ENCODE data around the gene GNAL.
"Not testable (repeated sequence)": the region's sequence is repeated elsewhere in the genome, so short reads cannot be mapped to it uniquely, and the experiment has no call there.

Gene GNAL

DNA sequence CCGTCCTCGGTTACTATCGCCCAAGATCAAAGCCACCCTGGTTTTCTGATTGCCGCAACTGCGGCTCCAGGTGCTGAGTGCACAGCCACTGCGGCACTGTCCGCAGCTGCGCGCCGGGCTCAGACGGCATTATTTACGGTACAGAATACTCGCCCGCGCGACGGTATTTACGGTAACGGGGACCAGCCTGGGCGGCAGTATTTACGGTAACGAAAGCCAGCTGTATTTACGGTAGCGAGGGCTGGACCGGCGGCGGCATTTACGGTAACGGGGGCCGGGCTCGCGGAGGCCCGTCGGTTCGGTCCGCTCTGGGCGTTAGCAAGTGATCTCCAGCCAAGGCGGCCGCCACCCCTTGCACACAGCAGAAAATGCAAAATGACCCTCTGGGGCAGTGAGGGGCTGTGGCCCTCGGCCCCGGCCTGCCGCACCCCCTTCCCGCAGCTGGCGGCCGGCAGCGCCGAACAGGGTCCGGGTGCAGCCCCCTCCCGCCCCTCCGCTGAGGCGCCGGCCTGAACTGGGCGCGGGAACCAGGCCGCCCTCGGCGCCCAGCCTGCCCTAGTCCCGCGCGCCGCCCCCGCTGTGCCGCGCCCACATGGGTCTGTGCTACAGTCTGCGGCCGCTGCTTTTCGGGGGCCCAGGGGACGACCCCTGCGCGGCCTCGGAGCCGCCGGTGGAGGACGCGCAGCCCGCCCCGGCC, at the start of gene GNAL:
TSS of gene GNAL (plus strand) at position 293 of the 697 bp plus-strand sequence. CDS start at position 593, 300 bp downstream.
- peak; percentile 7 for DNase-seq

DNA sequence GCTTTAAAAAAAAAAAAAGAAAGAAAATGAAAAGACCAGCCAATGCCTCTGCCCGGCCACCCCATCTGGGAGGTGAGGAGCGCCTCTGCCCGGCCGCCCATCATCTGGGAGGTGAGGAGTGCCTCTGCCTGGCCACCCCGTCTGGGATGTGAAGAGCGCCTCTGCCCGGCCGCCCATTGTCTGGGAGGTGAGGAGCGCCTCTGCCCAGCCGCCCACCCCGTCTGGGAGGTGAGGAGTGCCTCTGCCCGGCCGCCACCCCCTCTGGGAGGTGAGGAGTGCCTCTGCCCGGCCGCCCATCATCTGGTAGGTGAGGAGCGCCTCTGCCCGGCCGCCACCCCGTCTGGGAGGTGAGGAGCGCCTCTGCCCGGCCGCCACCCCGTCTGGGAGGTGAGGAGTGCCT, 41.8 kb upstream of the GNAL start:
- DNase-seq = not testable (repeated sequence)

DNA sequence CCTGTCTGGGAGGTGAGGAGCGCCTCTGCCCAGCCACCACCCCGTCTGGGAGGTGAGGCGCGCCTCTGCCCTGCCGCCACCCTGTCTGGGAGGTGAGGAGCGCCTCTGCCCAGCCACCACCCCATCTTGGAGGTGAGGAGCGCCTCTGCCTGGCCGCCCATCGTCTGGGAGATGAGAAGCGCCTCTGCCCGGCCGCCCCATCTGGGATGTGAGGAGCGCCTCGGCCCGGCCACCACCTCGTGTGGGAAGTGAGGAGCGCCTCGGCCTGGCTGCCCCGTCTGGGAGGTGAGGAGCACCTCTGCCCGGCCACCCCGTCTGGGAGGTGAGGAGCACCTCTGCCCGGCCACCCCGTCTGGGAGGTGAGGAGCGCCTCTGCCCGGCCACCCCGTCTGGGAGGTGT, 41.3 kb upstream of the GNAL start:
- DNase-seq = not testable (repeated sequence)

DNA sequence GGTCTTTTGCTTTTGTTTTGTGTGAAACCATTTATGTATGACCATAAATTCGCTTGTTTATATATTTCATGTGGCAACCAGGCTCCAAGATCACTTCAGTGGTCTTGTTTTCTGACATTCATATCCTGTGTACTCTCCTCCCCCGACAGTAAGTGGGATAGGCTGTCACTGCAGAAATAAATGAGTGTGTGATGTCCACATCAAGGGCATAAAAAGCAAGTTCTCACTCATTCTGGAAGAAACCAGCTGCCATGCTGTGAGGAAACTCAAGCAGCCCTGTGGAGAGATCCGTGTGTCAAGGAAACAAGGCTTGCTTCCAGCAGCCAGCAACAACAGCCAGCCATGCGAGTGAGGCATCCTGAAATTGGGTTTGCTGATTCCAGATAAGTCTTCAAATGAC, 39.2 kb upstream of the GNAL start:
- no peak for DNase-seq

DNA sequence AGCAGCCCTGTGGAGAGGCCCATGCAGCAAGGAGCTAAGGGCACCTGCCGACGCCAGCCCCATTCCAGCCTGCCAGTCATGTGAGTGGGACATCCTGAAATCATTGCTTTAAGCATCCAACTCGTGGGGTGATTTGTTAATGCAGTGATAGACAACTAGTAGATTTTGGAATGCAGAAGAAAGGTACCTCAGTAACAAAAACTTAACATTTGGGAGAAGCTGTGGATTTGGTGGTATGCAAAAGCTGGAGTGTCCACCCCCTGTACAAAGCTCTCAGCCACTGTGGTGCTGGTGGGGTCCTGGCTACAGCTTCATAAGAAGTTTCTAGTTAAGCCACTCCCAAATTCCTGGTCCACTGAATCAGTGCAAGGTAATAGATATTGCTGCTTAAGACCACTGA, 37.2 kb upstream of the GNAL start:
- no peak for DNase-seq

DNA sequence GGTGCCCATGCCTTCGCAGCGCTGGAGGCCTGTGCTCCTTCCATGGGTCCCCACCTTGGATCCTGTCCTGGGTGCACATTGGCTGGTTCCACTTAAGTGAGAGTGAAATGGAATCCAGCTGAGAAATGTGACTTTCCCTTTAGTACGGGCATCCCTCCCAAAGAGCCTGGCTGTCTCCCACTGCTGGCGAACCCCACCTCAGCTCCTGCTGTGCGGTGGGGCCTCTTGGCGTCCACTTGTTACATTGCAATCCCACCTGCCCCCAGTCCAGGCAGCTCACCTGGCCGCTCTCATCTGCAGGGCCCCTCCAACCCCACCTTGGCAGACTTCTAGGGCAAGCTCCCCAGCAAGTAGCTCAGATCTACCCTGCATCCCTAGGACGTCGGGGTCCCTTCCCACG, 35.5 kb upstream of the GNAL start:
- DNase-seq = no peak

DNA sequence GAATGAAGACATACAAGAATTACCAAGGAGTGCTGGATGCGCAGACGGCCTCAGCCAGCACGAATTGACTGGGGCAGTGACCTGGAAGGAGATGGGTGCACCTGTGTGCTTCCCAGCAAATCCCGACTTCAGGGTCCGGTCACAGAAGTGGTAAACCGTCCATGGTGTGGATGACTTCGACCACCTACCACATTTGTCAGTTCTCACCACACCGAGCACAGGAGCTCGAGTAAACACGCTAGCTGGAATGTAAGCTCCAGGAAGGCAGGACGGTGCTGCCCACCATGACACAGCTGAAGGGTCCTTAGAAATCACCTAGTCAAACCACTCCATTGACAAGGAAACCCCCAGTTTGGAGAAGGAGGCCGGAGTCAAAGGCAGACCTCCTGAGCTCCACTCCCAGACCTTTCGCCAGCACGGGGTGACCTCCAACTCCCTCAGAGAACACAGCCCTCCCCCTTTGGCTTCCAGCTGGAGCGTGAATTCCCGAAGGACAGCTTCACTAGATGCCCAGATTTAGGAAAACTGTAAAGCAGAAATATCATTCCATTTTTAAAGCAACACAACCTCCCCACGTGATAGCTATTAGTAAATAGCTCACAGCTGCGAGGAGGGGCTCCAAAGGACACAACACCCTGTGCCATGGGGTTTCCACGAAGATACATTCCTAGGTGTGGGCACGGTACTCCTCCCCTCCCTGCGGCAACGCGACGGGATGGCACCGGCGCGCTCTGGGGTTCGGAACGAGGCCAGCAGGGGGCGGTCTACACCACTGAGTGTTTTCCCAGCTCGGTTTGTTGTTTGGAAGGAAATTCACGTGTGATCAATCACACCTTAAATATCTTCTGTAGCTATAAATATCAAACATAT, 34.1 kb upstream of the GNAL start:
- DNase-seq = peak; percentile 11

DNA sequence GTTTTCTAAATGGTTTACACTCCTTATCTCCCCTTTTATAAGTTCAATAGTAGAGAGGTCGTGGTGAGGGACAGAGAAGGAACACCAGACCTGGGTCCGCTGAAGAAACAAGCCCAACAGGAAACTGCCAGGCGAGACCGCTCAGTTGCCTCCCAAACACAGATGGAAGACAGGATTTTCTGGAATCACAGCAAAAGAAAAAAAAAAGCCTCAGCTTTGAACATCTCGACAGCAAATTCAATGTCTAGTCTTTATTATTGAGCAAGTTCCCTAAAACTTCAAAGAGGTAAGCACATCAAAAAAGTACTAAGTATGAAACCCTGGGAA, 33.5 kb upstream of the GNAL start:
- no peak for DNase-seq

DNA sequence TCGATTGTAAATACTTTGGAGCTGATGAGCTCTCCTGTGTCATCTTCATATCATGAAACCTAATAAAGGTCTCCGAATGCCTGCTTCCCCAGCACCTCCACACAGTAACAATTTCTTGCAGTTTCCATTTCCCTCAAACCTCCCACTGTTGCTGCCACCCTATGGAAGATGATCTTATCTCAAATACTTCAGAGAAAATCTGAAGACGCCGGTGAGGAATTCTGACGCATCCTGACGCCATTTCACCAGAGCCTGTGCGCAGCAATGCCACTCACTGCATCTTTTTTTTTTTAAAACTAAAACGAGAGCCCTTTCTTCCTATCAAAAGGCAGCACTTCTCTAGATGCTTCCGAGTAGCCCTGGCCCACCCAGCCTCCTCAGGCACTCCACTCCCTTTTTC, 31.9 kb upstream of the GNAL start:
- DNase-seq = no peak

DNA sequence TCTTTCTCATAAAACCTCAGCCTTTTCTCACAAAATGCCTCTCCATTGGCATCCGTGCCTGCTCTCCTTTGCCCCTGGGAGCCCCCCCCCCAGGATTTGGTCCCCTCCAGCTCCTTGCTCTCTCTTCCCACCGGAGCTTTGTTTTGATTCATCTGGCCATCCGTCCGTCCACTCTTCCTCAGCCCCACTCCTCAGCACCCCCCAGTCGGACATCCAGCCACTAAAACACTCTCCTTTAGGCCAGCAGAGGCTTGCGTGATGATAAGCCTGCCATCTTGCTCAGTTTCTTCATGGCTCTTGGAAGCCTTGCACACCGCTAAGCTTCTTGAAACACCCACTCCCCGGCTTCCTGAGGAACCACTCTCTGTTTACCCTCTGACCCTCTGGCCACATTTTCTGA, 31.5 kb upstream of the GNAL start:
- DNase-seq = no peak

DNA sequence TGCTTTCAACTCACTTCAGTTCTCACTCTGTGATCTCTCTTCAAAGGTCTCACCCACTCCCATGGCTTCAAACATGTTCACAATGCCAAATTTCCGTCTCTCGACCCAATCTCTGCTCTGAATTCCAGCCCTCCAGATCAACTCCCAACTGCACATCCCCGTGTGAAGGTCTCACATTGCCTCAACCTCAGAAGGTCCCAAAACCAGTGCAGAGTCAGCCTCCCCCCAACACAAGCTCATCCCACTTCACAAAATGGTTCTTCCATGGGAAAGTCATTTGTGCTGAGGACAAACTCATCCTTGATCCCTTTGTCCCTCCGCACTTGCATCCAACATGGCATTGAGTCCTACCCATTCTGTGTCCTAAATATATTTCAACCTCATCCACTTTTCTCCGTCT, 31.0 kb upstream of the GNAL start:
- DNase-seq = no peak

DNA sequence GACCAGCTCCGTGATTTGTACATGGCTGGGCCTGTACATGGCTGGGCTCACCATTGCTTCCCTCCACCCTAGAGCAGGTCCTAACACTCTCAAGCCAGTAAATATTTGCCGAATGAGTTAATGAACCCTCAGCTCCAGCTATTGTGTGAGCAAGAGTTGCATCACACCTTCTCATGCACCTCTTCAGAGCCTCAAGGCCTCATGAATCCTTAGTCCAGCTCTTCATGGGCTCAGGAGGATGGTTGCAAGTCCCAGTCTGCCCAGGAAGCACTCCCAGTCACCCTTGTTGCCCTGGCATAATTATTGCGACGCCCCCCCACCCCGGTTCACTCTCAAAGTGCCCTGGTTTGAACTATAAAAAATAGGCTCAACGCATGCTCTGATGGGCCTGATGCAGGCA, 30.1 kb upstream of the GNAL start:
- no peak for DNase-seq

DNA sequence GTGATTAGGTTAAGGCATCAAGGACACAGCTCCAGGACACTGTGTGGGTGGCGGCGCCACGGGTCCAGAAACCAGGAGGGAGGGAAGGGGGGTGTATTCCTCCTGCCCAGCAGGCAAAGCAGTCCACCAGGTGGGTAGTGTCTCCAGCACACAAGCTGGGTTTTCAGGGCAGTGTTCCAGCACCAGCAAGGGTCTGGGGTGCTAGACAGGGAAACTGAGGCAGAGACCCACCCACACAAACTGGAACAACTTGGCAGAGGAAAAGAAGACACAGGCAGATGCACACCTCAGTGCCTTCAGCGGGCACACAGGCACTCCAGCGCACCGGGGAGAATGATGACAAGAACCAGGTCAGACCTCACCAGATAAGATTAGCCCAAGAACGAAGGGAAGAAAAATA, 28.4 kb upstream of the GNAL start:
- no peak for DNase-seq

DNA sequence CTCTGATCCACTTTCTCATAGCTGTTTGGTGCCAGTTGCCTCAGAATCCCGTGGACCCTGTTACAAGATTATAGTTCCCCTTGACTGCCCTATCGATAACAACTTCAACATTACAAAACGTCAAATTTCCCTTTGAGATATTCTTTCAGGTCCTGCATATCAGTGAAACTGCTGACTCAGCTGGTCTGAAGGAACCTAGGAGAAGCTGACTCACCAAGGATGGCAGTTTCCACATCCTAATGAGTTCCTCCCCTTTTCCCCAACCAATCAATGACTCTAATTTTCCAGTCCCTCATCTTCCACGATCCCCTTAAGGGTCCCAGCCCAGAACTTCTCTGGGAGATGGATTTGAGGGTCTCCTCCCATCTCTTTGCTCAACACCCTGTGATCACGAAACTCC, 27.6 kb upstream of the GNAL start:
- DNase-seq = no peak

DNA sequence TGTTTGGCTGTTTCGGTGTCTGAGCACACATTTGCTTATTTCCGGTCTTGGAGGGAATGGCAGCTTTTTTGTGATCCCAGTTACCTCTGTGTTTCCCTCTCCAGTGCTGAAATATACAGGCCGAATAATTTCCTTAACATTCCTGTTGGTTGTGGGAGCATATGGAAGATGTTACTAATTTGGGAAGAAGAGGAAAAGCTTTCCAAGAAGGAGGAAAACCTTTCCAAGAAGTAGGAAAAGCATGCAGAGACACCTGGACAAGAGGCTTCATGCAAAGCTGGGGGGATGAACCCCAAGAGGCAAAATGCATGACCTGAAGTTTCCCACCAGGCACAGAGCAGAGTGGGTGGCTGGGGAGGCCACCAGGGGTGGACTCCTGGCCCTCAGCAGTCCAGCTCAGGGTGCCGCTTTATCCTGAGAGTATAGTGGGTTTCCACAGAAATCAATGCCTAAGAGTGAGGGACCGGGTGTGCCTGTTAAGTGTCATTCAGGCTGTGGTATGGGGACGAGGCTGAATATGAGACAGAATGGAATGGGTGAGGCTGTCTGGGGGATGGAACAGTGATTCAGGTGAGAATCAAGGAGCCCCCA, 25.5 kb upstream of the GNAL start:
- no peak for DNase-seq

DNA sequence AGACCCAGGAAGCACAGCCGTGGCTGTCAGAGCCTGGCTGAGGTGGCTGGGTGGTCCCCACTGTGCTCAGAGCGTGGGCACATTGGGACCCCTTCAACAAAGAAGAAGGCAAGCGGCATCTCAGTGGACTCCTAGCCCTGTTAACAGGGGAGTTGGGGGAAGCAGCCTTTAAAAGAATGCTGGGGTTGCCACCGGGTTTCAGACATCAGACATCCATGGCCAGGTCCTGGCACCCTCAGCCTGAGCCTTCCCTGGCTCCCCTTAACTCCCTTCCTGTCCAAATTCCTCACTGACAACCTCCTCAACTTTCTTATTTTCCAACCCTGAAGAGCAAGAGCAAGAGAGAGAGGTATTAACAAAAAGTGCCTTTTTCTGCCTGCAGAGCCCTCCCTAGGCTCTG, 24.8 kb upstream of the GNAL start:
- DNase-seq = no peak

DNA sequence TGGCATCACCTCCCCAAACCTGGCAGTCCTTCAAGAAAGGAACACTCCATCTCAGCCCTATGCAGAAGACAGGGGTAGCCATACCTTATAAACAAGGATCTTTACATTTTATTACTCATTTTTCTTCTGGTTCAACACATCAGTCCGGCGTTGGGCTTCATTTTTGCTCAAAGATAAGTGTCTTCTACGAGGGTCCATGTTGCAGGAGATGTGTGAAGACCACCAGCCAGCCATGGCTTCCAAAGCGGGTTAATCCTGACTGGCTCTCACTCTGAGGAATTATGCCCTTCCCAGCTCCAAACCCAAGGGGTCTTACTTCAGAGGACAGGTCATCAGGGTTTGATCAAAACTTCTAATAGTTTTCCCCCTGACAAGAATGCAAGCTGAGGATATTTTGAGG, 23.9 kb upstream of the GNAL start:
- DNase-seq = no peak

DNA sequence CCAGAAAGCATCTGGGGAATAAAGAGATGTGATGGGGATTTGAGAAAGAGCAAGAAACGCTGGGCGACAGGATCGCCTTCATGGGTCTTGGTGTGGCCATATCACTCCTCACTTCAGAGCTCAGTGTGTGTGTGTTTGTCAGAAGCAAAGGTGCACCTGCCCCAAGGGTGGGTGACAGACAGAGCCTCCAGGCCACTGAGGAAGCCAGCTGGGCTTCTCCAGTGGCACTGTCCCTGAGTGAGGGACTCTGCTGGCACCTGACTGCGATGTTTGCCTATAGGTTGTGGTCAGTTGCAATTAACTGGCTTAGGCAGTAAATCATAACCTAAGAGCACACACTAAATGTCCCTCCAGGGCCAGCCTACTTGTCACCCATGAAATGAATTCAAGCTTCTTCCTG, 23.5 kb upstream of the GNAL start:
- no peak for DNase-seq

DNA sequence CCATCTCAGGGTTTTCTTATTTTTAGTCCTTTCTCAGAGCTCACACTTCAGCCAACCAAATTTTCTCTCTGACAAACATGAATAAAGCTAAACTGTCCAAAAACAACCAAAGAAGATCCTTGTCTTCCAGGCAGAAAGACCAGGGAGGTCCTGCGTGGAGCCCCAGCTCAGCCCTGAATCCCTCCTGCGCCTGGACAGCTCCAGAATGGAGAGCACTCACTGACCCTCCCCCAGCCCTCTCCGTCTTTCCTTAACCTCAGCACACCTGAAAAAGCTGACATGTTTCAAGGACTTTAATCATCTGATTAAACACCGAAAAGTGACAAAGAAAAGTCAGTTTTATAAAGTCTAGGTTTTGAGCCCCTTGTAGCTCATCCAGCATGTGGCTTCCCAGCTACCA, 22.9 kb upstream of the GNAL start:
- DNase-seq = no peak

DNA sequence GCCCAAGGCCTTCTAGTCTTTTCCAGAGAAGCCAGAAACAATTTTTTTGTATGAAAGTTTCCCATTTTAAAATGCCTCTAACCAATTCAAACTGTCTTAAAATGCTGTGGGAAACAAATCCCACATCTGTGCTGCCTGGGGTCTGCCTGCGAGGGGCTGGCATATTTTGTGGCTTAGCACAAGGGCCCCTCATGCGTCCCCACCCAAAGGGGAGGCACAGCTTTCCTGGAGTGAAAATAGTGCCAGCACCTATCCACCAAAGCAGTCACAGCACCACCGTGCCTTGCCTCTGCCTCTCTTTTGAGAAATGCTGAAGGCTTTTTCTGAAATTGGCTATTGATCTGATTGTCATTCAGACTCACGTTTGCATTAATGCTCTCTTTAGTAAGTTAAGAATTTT, 22.2 kb upstream of the GNAL start:
- DNase-seq = no peak

DNA sequence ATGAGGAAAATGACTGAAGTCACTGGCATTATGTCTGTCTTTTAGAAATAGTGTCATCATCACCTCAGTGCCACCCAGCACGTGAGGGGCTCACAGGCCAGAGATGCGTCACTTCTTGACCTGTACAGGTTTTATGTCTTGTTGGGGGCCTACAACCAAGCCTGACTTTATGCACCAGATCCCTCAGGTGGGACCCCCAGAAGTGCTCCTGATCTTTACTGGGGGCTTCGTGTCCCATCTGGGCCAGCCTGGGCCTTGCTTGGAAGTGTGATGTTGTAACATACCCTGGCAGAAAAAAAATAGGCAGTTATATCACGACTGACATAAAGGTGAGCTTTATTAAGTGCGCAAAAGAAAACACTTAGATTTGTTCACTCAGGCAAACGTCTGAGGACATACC, 21.5 kb upstream of the GNAL start:
- no peak for DNase-seq

DNA sequence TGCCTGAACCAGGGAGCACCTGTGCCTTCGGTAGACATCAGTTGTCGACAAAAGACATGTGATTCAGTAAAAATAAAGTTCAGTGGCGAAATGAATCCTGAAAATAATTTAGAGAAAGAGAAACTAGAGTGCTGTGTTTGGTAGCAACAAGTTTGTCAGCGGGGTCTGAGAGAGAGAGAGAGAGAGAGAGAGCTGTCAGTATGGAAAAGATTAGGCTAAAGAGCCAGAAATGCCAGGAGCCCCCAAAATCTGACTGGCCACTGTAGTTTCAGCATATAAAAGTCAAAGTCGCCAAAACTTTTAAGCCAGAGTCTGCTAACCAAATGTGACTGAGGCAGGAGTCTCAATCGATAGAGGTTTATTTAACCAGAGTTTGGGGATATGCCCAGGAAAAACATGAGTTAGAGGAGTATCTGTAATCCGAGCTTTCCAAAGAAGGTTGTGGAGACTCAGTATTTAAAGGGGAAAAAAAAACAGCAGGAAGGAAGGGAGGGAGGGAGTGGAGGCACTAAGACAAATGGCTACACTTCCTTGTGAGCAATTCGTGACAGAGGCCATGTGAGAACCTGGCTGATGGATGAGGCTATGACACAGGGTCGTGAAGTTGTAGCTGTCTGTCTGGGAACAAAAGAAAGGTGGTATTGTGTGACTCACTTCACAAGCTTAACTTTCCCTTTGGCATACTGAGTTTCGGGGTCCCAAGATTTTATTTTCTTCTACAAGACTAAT, 20.5 kb upstream of the GNAL start:
- DNase-seq = no peak

DNA sequence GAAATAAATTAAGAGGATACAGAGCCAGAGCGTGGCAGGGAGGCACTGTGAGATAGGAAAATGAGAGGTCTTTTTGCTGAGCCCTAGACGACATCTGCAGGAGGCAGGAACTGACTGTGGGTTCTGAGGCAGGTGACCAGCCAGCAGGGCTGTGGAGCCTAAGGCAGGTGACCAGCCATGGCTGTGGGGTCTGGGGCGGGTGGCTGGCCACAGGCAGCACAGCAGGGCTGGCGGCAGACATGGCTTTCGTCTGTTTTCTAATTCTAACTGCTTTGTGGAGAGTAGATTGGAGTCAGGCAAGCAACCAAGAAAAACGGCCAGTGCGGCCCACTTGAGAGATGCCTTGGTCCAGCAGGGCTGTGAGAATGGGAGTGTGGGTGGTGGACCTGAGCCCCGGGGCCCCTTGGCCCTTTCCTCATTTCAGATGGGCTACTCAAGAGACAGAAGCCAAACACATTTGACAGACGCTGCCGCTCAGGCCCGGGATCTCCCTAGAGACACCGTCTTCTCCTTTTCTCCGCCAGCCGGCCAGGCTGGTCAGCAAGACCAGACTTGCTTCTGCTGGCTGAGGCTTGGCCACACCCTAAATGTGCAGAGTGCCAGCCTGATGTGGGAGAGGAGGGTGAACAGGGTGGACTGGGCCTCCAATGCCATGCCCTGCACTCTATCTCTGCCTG, 19.7 kb upstream of the GNAL start:
- no peak for DNase-seq
